ENCODE results near the gene N4BP2L1.
A peak's percentile ranks its signal among the peaks of the same experiment; 100 is the strongest.

N4BP2L1 gene

DNA sequence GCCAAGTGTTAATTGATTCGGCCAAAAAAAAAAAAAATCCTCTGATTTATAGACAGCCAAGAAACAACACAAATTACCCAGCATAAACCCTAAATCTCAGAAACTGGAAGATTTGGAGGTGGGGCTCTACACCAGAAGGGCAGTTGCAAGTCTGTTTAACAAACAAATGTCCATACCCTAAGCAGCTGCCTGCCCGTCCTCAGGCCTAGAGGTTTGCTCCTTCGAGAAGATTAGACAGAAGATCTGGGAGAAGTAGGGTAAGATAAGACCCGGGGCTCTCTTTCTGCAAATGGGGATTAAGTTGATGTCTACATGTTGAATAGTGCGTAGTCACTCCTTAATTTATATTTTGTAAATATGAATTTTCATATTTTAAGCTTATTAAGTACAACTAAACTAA is 3.4 kb upstream of the N4BP2L1 start:
- DNase-seq (ENCODE audit: low read depth): no peak

DNA sequence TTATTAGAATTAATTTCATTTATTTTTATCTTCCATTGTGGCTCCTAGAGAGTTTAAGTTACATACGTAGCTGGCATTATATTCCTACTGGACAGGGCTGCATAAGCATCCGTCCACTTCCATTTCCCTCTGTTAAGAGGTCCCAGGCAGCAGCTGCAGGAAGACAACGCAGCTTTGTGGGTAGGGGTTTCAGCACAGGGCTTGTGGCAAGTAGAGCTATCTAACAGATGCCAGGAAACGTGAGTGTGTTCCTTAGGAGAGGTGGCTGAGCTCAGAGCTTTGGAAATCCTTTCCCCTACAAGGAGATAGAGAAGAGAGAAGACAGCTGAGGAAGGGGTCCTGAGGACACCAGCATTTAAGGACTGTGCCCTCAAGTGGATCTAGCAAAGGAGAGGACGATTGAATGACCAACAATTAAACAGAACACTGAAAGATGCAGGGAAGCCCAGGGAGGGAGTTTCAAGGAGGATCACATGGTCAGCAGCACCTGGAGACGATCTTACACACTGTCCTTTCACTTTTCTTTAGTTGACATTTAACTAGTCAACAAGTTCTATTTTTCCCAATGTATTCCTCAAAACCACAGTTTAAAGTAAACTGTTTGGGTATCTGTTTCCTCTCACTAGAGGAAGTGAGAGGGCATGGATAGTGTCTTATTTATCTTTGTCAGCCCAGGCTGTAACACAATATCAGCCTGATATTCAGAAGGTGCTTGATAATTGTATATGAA is 2.3 kb upstream of the N4BP2L1 start:
- no peak for DNase-seq (ENCODE audit: low read depth)

DNA sequence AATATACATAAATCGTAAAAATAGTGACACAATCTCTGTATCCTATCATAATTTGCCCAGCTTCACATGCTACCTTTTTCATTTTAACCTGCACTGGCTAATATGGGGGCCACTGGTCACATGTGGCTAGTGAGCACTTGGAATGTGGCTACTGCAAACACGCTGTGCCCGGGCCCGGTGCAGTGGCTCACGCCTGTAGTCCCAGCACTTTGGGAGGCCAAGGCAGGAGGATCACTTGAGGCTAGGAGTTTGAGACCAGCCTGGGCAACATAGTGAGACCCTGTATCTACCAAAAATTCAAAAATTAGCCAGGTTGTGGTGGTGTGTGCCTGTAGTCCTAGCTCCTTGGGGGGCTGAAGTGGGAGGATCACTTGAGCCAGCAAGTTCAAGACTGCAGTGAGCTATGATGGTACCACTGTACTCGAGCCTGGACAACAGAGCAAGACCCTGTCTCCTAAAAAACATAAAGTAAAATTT is 1.5 kb upstream of the N4BP2L1 start:
- DNase-seq (ENCODE audit: low read depth): no peak

DNA sequence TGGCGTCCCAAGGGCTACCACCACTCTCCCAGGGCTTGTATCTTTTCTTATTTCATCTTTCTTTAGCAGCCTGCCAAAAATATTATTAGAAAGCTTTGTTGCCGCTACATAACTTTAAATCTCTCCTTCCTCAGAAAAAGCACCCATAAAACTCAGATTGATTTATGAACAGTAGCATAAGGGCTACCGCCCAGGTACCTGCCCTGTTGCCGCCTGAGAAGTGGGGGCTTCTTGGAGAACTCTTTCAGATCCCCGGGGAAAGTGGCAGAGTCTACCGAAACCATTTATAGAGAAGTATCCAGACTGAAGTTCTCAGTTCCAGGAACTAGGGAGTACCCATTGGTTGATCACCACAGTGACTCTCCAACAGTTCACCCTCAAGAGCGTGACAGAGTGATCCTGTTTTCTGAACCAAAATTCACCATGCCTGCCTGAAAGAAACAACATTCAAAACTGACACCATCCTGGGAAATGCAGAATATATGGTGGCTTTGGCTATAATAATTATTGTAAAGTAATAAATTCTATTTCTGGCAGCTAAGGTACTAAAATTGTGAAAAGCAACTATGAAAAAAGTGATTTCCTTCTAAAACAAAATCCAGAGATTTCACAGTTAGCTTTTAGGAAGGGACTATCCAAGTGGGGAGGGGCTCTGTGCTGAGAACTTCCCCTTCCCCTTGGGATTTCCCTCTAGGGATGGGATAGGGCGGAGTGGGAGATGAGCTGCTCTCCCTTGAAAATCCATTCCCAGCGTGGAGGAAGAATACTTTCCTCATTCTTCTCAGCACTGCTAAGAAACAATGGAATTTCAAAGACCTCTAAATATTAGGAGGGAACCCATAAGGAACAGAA is 877 bp upstream of the N4BP2L1 start:
- DNase-seq (ENCODE audit: low read depth): no peak

DNA sequence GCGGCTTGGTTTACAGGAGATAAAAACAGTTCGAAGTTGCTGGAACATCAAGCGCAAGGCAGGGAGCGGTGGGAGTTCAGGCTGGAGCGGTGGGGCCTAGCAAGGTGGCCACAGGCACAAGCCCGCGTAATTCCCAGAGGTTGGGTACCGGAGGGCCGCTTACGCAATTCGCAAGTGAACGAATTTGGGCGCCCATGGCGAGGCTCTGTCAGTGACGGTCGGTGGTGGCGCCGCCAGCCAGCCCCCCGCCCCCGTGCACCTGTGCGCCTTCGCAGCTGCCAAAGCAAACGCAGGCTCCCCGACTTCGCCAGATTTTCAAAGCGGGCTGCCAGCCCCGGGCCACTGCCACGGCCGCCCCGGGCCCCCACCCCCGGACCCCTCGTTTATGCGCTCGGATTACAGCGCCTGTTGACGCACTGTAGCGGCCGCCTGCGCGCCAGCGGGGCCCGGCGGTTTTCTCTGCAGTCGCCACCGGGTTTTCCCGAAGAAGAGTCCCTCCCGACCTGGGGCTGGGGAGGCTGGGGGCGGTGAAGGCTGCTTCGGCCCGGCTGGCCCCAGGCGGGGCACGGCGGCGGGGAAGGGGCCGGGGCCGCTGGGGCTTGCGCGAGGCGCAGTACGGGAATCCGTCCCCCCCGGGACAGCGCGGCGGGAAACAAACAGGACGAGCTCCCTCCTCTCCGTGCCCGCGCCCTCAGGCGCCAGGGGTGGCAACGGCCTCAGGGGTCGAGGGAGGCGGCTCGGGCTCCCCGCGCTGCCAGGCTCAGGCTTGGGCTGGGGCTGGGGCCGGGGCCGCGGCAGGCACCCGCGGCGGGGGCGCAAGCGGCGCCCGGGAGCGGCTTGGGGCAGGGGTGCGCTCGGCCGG is 709 bp downstream of the N4BP2L1 start:
- DNase-seq (ENCODE audit: low read depth): peak; percentile 37

- DNase-seq (ENCODE audit: low read depth): peak; percentile 22
These were observed 1.5 kb downstream of the N4BP2L1 start for GRCh38 chr13:32426191-32426989.

- no peak for DNase-seq (ENCODE audit: low read depth)
These were observed 2.8 kb downstream of the N4BP2L1 start for GRCh38 chr13:32425158-32425557.

DNA sequence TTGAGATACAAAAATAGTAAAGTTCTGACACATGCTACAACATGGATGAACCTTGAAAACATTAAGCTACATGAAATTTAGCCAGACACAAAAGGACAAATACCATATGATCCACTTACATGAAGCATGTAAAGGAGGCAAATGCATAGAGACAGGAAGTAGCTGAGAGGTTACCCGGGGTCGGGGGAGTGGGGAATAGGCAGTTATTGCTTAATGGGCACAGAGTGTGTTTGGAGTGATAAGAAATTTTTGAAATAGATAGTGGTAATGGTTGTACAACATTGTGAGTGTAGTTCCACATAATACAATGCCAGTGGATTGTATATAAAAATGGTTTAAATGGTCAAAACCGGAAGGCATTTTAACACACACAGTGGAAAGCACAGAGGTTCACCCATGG is 4.3 kb downstream of the N4BP2L1 start:
- DNase-seq (ENCODE audit: low read depth): no peak

DNA sequence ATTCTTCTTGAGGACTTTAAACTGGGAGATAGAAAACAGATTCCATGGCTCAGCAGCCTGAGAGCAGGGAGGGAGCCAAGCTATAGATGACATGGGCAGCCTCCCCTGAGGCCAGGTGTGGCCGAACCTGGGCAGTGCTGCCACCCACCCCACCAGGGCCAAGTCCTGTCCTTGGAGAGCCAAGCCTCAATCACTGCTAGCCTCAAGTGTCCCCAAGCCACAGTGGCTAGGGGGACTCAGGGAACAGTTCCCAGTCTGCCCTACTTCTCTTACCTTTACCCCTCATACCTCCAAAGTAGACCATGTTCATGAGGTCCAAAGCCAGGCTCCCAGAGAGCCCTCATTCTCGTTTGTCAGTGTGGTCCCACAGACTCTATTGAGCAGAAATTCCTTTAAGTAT is 8.1 kb downstream of the N4BP2L1 start:
- DNase-seq (ENCODE audit: low read depth): no peak

- DNase-seq (ENCODE audit: low read depth): no peak
These were observed 9.9 kb downstream of the N4BP2L1 start for GRCh38 chr13:32417995-32418394.

DNA sequence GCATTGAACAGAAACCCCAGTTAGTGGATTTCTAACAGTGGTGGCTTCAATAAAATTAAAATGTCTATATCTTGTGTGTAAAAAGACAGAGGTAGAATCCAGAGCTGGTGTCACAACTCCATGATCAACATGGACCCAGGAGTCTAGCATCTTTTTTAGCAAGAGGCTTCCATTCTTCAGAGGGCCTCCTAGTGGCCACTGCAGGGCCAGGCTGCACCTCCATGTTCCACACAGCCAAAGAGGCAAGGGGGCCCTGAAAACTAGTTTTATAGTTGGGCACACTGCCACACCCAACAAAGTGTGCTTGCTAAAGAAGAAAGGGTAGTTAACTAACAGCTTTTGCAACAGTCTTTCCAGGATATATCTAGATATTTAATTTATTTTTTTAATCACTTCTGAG is 12.9 kb downstream of the N4BP2L1 start:
- no peak for DNase-seq (ENCODE audit: low read depth)

DNA sequence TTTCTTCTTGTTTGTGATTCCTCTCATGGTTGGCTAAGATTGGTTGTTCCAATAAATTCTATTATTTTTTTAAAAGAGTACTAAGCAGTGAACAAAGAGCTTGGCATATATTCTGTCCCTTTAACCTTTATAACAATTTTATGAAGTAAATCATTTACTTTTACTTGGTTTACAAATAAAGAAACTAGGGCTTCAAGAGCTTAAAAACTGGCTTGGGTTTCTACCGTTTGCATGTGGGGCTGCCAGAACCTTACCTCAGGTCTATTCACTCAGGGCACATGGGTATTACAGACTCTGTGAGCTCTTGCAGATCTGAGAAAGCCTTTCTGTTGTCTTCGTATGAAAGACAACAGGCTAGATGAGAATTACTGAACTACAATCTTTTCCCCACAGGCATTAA is 13.3 kb downstream of the N4BP2L1 start:
- no peak for DNase-seq (ENCODE audit: low read depth)

DNA sequence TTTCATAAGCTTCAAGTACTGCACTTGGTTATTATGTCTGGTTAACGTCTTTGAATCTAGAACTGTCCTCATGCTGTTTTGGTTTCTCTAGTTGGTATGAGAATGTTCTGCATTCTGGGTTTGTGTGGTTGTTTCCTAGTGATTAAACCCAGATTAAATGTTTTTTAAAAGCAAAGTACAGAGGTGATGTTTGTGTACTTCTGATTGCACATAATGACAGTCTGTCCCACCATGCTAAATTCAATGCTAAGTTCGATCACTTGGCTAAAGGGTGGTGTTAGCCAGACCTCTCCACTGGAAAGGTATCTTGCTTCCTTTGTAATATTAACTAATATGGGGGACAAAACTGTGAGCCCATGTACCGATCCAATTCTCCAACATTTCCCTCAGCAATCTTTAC is 14.6 kb downstream of the N4BP2L1 start:
- no peak for DNase-seq (ENCODE audit: low read depth)

- no peak for DNase-seq (ENCODE audit: low read depth)
These were observed 18.1 kb downstream of the N4BP2L1 start for GRCh38 chr13:32409561-32410421.

- DNase-seq (ENCODE audit: low read depth): no peak
These were observed 19.0 kb downstream of the N4BP2L1 start for GRCh38 chr13:32409001-32409313.

- DNase-seq (ENCODE audit: low read depth): no peak
These were observed 19.5 kb downstream of the N4BP2L1 start for GRCh38 chr13:32408296-32409000.

DNA sequence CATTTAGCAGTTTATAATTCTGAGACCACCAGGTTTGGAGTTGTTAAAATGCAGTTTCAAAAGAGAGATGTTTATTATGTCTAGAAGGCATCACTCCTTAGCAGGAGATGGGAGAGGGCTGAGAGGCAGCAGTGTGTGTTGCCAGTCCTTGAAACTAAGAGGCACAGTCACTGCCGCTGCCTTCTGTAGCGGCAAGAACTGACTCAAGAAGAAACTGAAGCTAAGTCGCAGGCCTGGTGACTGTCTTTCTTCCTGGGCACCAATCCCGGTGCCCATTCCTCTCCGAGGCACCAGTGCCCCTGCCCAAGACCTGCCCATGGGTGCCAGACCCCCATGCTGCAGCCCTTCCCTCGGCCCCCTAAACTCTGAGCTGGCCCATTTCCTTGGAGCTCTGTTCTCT is 20.1 kb downstream of the N4BP2L1 start:
- no peak for DNase-seq (ENCODE audit: low read depth)

GRCh38 chr13:32403108-32403507 is 24.8 kb downstream of the N4BP2L1 start:
- no peak for DNase-seq (ENCODE audit: low read depth)

DNA sequence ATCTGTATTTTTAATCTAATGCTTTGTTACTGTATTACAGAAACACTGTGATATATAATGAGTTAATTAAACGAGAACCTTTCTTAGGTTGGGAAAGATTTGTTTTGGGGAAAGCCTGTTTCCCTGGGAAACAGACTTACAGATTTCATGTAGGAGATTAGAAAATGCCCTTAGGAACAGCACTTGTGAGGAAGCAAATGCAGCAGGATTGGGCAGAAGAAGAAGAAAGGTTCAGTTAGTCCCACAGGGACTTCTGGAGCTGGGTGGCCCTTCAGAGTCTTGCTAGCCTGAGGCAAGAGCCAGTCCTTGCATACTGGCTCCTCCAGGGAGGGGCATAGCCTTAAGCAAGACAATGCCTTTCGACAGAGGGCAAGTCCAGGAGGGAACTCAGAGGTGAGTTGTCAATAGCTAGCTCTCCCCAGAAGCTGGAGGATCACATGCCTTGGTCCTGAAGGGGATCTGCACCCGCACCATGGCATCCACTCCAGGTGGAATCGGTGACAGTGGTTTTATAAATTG is 36.8 kb downstream of the N4BP2L1 start:
- no peak for DNase-seq (ENCODE audit: low read depth)

- DNase-seq (ENCODE audit: low read depth): no peak
These were observed 37.4 kb downstream of the N4BP2L1 start for GRCh38 chr13:32390484-32390883.
